Neural progenitor cell (in vitro differentiated cells): ENCODE results near the gene NFATC2.

Experiments
- EZH2 ChIP-seq: fragments of 200-600 bp; sonication (generic); IDR thresholded peaks from 2 replicates; pipeline ENCODE4 v1.6.1; 2017; ENCODE audit warnings: antibody characterized with exemption, mild to moderate bottlenecking, moderate library complexity
- EZH2phosphoT487 ChIP-seq: fragments of 200-600 bp; sonication (generic); IDR thresholded peaks from 2 replicates; pipeline ENCODE4 v1.6.1; 2017; ENCODE audit warnings: antibody characterized with exemption
- TF ChIP-seq, protein P1 (sequence below): fragments of 200-600 bp; sonication (generic); IDR thresholded peaks from 2 replicates; pipeline ENCODE4 v1.5.1; 2017; ENCODE audit warnings: antibody characterized with exemption, mild to moderate bottlenecking

DNA sequence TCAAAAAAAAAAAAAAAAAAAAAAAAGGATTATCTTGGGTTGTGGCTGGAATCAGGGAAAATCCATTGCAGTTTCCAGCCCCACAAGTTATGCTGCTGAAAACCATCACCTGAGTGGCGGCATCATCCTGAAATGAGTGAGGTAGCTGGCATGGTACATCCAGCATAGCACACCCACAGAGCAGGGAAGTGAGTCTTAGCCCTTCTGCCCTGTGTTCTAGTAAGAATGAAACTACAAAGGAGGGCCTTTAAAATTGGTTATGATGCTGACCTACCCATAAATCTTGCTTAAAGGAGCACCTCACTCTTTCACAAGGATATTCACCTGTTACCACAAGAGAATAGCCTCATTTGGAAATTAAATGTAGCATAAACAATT is 119.2 kb downstream of the NFATC2 start:
- TF ChIP-seq EZH2 (no peak), EZH2phosphoT487 (no peak)
- TF ChIP-seq, protein P1, sequence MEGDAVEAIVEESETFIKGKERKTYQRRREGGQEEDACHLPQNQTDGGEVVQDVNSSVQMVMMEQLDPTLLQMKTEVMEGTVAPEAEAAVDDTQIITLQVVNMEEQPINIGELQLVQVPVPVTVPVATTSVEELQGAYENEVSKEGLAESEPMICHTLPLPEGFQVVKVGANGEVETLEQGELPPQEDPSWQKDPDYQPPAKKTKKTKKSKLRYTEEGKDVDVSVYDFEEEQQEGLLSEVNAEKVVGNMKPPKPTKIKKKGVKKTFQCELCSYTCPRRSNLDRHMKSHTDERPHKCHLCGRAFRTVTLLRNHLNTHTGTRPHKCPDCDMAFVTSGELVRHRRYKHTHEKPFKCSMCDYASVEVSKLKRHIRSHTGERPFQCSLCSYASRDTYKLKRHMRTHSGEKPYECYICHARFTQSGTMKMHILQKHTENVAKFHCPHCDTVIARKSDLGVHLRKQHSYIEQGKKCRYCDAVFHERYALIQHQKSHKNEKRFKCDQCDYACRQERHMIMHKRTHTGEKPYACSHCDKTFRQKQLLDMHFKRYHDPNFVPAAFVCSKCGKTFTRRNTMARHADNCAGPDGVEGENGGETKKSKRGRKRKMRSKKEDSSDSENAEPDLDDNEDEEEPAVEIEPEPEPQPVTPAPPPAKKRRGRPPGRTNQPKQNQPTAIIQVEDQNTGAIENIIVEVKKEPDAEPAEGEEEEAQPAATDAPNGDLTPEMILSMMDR: no peak
